ENCODE results near the gene HTR3B.

HTR3B gene

DNA sequence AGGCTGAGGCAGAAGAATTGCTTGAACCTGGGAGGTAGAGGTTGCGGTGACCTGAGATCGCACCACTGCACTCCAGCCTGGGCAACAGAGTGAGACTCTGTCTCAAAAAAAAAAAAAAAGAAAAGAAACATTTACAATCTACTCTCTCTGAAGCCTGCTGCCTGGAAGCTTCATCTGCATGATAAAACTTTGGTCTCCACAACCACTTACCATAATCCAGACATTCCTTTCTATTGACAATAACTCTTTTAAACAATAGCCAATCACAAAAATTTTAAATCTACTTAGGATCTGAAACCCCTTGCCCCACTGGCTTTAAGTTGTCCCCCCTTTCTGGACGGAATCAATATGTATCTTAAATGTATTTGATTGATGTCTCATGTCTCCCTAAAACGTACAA lies 45.3 kb downstream of the HTR3B start:
- DNase-seq: no peak

DNA sequence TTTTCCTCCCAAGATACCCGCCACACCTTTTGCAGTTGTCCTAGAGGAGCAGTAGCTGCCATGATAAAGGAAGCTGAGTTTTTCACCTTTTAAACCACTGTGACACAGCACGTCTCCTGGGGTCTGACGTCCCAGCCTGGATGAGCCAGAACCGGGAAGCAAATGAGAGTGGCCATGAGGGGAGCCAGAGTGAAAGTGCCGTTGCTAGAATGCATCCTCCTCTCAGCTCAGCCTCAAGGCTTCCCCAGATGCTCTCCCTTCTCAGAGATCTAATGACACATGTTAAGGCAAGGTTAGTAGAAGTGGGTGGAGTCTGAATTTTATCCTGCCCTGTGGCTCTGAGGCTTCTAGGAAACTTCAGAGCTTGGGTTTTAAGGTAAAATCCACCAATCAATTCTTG lies 46.9 kb downstream of the HTR3B start:
- no peak for DNase-seq

DNA sequence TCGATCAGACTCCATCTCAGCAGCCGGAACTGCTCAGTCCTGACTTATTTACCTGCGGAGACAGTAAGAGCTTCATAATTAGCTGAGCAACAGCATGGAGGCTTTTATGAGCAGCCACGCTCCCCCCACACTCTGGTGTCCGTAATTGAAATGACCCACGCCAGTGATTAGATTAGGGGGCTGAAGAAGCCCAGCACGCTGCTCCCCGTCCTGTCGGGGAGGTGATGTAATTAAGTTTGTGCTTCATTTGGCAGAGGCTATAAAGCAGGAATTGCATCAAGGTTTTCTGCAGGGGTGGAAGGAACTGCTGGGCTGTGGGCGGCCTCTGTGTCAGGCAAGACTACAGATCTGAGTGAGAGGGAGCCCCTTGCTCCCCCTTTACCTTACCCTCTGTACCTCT lies 47.5 kb downstream of the HTR3B start:
- no peak for DNase-seq

DNA sequence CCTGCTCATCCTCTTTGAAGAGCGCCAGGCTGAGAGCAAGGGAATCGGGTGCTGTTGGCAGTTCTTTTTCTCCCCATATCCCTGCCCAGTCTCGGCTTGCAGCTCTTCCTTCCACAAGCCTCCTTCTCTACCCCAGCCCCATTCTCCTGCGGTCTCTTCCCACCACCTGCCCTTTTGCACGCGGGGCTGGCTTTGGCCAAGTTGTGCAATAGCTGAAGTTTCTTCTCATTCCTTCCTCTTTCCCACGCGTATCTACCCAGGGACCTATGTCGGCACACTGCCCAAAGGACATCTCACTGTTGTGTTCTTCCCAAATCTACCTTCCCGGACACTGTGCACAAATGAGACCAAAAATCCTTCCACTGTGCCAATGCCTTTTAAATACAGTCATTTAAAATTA lies 48.0 kb downstream of the HTR3B start:
- DNase-seq: no peak

DNA sequence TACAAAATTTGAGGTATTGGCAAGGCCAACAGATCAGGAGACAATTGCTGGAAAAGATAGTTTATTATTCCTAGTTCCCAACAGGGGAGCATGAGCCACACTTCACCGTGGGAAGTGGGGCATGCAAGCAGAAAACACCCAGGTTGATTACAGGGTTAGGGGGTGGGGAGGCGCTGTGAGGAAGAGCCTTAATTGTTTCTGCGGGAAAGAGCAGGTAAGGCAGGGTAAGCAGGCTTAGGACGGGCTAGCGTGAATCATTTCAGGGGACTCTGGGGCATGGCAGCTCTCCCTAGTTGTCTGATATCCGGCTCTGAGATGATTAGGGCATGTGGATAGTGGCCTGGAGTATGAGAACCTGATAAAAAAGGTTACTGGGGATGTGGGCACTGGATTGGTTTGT lies 49.6 kb downstream of the HTR3B start:
- no peak for DNase-seq

DNA sequence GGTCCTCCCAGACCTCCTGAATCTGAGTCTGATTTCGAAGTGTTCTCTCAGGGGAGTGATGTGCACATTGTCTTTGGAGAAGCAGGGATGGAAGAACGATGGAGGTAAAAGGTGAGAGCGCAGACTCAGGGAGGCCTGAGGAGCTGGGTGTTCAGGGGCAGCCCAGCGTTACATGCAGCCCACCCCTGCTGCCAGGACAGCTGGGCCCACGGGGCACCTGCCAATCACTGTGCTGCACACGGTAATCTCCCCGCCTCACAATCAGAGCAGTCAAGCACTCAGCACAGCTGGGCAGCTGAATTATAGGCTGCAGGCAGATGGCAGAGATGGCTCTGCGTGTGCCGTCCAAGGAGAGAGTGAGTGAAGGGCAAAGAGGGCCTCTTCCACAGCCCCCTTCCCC lies 52.4 kb downstream of the HTR3B start:
- DNase-seq: no peak

DNA sequence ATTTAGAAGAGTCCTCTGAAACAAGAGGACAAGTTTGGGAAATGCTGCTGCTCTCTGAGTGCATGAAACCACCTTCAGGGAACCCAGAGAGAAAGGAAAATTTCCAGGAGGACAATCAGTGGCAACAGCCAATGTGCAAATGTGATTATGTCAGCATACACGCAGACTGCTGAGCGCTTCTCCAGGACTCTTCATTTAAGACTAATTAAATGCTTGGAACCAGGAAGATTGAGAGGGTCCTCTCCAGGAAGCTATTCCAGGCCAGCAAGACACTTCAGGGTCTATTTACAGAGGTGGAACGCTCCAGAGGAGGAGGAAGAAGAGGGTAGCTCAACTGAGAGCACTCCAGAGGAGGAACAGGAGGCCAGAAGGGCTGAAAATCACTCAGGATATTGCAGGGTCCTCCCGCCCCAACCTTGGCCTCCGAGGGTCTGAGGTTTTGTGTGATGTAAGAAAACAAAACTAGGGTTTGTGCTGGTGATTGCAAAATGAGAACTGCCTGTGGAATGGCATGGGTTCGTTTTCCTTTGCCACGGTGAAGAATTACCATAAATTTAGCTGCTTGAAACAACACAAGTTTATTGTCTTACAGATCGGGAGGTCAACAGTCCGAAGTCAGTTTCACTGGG lies 56.2 kb downstream of the HTR3B start:
- no peak for DNase-seq

DNA sequence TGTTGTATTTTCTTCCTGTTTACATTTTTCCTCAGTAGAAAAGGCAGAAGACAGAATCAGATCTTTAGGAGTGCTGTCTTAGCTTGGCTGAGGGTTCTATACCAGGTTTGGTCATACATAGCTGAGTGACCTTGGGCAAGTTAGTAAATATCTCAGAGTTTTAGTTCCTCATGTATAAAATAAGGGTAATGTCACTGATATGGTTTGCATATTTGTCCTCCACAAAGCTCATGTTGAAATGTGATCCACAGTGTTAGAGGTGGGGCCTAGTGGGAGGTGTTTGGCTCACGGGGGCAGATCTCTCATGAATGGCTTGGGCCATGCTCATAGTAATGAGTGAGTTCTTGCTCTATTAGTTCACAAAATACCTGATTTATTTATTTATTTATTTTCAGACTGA lies 62.8 kb downstream of the HTR3B start:
- DNase-seq: no peak

DNA sequence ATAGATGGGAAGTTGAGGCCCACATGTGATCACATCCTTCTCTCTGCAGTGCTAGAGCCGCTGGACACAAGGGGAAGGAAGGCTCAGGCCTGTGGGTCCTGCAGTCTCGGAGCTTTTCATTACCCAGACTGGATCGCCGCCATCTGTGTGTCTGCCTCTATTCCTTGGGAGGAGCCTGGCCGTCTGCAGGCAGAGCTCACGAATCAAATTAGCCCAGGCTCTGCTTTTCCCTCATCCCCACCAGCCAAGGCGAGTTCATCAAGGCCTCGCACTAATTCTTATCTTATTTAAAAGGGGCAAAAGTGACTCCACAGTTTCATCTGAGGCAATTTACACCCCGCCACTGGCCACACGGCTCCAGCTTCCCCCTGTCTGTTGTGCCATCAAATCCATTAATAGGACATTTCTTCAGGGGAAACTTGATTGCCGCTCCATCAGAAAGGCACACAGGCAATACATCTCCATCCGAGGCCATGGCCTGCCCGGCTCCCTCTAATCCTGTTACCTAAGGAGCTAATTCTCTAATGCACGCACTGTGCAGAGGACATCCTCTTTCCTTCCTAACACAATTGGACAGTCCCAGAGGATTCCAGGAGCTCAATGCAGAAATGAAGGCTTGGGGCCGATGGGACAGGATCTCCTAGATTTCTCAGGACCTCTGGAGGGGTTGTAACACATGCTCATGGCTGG lies 67.1 kb downstream of the HTR3B start:
- no peak for DNase-seq

DNA sequence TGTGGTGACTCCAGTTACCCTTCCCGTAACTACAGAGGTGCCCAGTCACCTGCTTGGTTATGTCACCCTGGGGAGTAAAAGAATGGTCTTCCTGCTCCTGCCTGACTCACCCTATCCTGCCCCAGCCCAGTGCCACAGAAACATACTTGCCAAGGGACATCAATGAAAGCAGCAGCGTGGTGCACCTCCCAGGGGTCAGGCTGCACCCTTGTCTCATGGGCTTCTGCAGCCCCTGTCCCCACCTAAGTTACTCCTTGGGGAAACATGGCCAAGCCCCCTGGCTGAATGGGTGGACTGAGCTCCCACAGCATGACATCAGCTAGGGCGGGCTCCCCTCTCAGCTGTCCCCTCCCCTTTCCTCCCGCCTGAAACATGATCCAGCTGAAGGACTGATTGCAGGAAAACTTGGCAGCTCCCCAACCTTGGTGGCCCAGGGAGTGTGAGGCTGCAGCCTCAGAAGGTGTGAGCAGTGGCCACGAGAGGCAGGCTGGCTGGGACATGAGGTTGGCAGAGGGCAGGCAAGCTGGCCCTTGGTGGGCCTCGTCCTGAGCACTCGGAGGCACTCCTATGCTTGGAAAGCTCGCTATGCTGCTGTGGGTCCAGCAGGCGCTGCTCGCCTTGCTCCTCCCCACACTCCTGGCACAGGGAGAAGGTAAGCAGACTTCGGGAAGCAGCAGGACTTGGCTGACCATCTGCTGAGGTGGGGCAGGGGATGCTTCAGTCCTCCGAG lies 70.3 kb downstream of the HTR3B start, which contains the start of gene HTR3A:
Gene HTR3A, plus strand, starts transcription at position 368 of the 730 bp plus-strand sequence. Its CDS starts 218 bp downstream, at position 586.
- no peak for DNase-seq

DNA sequence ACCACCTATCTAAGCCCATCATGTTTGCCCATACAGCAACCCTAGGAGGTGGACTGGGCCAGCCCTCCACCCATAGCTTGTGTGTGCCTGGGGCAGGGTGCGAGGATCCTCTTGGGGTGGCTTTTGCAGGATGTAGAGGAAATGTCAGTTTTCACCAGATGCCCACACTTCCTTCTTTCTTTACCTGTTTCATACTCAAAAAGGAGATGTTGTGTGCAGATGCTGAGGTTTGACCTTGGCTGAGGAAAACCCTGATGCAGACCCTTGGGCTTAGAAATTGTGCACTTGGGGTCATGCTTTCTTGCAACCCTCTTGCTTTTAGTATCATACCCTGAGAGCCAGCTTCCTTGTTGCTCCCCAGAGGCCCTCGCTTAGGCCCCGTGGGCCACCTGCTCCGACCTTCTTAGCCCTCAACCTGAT lies 72.5 kb downstream of the HTR3B start:
- DNase-seq: no peak

DNA sequence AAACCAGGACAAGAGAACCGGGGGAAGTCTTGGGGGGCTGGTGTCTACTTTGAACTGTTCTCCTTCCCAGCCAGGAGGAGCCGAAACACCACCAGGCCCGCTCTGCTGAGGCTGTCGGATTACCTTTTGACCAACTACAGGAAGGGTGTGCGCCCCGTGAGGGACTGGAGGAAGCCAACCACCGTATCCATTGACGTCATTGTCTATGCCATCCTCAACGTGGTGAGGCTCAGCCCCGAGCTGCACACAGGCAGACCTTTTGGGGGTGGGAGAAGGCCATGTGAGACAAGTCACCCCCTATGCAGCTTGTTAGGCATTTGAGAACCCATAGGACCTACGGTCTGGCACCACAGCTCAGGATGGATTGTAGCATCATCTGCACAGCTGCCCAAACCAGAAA lies 73.1 kb downstream of the HTR3B start:
- DNase-seq: no peak

DNA sequence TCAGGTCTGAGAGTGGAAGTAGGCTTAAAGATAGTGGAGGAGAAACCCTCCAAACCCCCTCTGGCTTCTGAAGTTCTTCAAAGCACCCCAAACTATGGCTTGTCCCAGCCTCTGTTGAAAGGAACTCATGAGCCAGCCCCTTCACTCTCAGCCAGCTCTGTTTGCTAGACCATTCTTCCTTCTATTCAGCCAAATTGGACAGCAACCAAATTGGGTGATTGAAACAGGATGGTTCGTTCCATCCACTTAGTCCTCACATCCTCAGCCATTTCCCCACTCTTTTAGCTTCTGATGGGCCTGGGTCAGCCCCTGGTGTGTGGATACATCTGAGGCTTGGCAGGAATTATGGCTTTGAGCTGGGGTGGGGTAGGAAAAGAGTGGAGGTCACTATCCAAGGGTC lies 74.8 kb downstream of the HTR3B start:
- DNase-seq: no peak

DNA sequence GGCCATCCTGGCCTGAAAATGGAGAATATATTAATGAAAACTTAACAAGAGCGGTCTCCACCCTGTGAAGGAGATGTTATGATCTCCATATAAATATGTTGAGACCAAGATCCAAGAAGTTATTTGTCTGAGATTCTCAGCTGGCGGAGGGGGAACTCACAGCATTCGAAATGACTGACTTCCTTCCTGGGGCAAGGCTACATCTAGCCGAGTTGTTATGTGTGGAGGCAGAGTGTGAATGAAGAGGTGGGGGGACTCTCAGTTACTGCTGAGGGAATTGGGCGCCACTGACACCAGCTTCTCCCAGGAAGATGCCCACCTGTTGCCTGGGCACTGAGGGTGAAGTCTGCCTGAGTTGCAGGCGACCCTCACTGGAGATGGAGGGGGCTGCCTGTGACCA lies 76.2 kb downstream of the HTR3B start:
- DNase-seq: no peak

DNA sequence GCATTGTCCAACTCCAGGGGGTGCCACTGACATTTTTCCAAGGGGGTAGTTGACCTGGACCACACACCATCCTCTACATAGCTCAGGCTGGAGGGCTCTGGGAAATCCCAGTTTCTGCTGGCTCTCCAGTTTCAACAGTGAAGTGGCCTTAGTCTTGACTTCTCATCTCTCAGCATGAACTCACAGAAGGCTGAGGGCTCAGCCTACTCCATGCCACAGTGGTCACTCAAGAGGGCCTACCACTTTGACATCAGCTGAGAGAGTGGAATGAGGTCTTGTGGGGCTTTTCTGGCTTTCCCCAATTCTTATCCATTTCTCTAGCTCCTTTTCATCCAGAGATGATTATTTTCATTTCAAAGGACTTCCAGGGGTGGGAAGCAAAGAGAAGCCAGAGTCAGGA lies 77.7 kb downstream of the HTR3B start:
- no peak for DNase-seq

DNA sequence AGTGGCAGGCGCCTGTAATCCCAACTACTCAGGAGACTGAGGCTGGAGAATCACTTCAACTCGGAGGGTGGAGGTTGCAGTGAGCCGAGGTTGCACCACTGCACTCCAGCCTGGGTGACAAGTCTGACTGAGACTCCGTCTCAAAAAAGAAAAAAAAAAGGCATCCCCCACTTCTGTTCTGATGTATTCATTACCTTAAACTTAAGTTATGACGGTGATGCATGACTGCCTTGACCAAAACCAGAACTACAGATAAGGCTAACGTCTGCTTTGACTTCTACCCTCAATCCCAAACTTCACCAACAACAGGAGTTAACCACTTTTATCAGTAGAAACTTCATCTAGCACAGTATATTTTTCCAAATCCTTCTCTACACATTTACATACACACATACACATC lies 80.2 kb downstream of the HTR3B start:
- no peak for DNase-seq

DNA sequence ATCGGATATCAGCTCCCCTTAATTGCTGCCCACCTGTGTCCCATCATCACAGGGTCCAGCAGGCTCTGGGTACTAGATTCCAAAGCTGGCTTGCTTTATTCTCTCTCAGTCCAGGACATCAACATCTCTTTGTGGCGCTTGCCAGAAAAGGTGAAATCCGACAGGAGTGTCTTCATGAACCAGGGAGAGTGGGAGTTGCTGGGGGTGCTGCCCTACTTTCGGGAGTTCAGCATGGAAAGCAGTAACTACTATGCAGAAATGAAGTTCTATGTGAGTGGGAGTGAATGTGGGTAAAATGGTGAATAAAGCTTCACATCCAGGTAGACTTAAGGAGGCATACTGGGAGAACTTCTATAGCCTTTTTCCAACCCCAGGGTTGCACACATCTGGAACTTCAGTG lies 81.3 kb downstream of the HTR3B start:
- no peak for DNase-seq

DNA sequence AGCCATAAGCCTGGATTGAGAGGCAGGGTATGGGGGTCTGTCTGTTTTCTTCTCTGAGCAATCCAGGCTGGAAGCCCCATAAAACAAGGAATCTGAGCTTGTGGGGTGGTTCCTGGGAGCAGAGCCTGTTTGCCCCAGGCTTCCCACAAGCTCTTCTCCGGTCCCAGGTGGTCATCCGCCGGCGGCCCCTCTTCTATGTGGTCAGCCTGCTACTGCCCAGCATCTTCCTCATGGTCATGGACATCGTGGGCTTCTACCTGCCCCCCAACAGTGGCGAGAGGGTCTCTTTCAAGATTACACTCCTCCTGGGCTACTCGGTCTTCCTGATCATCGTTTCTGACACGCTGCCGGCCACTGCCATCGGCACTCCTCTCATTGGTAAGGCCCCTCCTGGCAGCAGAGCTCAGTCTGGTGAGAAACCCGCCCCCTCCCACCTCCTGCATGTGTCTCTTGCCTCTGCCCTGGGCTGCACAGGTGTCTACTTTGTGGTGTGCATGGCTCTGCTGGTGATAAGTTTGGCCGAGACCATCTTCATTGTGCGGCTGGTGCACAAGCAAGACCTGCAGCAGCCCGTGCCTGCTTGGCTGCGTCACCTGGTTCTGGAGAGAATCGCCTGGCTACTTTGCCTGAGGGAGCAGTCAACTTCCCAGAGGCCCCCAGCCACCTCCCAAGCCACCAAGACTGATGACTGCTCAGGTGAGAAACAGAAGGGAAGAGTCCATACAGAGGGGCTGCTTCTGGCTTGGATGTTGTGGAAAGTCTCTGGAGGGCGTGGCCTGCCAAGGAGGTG lies 82.0 kb downstream of the HTR3B start:
- DNase-seq: no peak

DNA sequence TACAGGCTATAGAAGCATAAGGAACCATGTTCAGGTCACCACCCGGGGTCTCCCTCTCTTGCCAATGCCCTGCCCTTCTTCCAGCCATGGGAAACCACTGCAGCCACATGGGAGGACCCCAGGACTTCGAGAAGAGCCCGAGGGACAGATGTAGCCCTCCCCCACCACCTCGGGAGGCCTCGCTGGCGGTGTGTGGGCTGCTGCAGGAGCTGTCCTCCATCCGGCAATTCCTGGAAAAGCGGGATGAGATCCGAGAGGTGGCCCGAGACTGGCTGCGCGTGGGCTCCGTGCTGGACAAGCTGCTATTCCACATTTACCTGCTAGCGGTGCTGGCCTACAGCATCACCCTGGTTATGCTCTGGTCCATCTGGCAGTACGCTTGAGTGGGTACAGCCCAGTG lies 84.8 kb downstream of the HTR3B start:
- DNase-seq: no peak

DNA sequence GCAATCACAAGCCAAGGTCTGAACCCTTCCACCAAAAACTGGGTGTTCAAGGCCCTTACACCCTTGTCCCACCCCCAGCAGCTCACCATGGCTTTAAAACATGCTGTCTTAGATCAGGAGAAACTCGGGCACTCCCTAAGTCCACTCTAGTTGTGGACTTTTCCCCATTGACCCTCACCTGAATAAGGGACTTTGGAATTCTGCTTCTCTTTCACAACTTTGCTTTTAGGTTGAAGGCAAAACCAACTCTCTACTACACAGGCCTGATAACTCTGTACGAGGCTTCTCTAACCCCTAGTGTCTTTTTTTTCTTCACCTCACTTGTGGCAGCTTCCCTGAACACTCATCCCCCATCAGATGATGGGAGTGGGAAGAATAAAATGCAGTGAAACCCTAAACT lies 85.3 kb downstream of the HTR3B start:
- no peak for DNase-seq

DNA sequence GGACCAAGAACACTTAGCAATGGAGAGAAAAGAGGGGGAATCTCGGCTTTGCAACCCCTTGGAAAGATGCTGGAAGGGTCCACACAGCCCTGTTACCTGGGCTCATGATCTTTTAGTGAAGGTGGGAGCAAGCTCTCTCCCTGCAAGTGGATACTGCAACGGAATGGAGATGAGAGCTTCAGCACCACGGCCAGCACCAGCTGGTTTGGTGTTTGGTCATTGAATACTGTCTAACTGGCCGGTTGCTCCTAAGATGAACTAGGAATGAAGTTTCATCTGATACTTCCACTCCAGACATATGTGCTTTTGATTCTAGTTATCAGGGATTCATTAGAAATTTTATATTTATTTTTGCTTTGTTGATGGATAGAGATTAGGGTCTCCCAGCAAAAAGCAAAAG lies 86.6 kb downstream of the HTR3B start:
- DNase-seq: no peak

DNA sequence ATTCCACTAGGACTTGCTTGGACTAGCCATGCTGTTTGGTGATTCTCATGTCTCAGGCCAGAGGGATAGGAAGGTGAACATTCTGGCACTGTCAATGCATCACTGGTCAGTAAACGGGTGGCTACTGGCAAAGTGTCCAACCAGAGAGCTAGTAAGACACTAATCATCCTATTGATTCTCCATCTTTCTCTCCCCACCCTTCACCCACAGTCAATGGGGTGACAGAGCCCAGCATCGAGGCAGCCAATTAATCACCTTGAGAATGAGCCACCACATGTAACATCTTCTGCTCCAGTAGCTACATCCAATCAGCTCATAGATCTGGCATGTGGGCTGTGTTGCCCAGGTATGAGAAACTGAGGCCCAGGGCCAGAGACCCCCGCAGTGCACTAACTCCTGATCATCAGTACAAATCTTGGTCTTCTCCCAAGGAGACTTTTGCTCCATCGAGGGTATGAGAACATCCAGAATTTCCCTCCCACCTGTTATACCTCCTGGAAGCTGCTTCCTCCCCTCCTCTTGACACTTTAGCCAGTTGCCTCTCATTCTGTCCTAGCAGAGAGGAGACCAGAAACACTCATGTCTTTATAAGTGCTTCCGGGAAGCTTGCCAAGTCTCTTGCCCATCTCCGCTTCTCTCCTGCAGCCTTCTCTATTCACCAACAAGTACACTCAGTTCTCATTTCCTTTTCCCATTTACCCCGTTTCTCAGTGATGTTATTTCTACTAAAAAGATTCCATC lies 87.3 kb downstream of the HTR3B start:
- DNase-seq: no peak
